ENCODE results near the gene FEZF2.

FEZF2 gene

DNA sequence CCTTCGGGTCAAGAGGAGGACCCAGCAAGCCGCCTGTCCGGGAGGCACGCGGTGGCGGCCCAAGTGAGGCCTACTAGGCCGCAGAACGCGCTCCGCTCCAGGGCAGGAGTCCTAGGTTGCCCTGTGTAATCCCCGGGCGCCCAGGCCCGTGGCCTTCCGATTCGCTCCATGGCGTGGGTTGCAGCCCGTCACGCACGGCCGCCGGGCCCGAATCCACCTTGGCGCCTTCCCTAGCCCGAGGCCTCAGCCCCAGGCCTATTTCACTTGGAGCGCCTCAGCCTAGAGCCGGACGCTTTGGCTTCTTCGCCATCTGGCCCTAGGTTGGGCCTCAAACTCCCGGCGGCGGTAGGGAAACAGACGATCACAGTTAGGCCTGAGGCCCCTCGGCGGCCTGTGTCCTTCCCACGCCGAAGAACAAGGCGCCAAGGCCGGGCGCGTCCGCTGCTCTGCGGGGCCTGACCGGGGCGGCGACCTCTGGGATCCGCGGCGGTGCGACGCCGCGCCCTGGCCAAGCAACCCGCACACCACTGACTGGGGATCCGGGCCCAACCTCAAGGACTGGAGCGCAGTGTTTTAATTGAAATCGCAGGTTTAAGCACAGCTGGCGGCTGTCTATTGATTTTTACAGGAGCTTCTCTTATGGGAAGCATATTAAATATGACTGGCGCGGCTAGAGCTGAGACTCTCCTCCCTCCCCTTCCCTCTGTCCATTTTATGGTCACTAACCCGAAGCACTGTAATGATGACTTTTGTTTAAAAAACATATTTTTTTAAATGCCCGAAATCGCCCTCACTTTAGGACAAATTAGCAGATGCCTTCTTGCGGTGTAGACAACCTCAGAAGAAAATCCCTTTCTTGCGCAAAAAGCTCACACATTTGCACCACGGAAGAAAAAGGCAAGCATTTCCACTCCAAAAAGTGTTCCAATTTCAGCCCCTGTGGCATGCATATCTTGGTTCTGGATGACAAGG lies 3.8 kb upstream of the FEZF2 start:
- Histone ChIP-seq H3K79me2 (ENCODE audit: low read length) (no peaks in the 10 kb centered on the region), H3K4me3 (ENCODE audit: low read length) (no peak overlapping the region), H3K4me2 (ENCODE audit: low read length) (no peak overlapping the region), H3K27me3 (ENCODE audit: low read depth, low read length) (peaks cover 27% of the 10 kb centered on the region), H3K9ac (ENCODE audit: low read length) (no peak overlapping the region), H3K27ac (ENCODE audit: low read length) (no peak overlapping the region), H2AFZ (ENCODE audit: low read depth, low read length) (no peak overlapping the region), H3K9me3 (ENCODE audit: insufficient read depth, low read length) (no peaks in the 10 kb centered on the region), H3K4me1 (ENCODE audit: low read length) (no peaks in the 10 kb centered on the region), H3K36me3 (replicated peaks; ENCODE audit: low read depth, low read length) (no peaks in the 10 kb centered on the region), H4K20me1 (ENCODE audit: insufficient read depth, low read length) (no peaks in the 10 kb centered on the region)
- no peak for TF ChIP-seq EZH2phosphoT487 (IDR thresholded peaks at IDR 0.05; ENCODE audit: low read depth)
- TF ChIP-seq, protein P1, sequence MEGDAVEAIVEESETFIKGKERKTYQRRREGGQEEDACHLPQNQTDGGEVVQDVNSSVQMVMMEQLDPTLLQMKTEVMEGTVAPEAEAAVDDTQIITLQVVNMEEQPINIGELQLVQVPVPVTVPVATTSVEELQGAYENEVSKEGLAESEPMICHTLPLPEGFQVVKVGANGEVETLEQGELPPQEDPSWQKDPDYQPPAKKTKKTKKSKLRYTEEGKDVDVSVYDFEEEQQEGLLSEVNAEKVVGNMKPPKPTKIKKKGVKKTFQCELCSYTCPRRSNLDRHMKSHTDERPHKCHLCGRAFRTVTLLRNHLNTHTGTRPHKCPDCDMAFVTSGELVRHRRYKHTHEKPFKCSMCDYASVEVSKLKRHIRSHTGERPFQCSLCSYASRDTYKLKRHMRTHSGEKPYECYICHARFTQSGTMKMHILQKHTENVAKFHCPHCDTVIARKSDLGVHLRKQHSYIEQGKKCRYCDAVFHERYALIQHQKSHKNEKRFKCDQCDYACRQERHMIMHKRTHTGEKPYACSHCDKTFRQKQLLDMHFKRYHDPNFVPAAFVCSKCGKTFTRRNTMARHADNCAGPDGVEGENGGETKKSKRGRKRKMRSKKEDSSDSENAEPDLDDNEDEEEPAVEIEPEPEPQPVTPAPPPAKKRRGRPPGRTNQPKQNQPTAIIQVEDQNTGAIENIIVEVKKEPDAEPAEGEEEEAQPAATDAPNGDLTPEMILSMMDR (IDR thresholded peaks at IDR 0.05; ENCODE audit: low read depth, low read length) = no peak

DNA sequence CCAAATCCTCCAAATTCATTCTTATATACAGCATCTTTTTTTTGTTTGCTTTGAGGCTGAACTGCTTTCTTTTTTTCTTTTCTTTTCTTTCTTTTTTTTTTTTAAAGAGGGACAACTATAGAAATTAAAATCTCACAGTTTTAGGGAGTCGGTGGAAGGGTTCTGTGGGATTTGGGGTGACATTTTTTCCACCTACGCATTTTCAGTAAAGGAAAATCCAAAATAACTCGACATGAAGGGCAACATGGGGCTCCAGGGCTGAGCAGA lies 3.0 kb upstream of the FEZF2 start:
- H3K4me1 ChIP-seq (ENCODE audit: low read length) = no peaks in the 10 kb centered on the region
- H3K9ac ChIP-seq (ENCODE audit: low read length) = no peak overlapping the region
- no peak overlapping the region for H2AFZ ChIP-seq (ENCODE audit: low read depth, low read length)
- no peaks in the 10 kb centered on the region for H3K36me3 ChIP-seq (replicated peaks; ENCODE audit: low read depth, low read length)
- no peak overlapping the region for H3K27ac ChIP-seq (ENCODE audit: low read length)
- no peak overlapping the region for H3K4me3 ChIP-seq (ENCODE audit: low read length)
- H3K79me2 ChIP-seq (ENCODE audit: low read length) = no peaks in the 10 kb centered on the region
- no peak overlapping the region for H3K4me2 ChIP-seq (ENCODE audit: low read length)
- no peaks in the 10 kb centered on the region for H4K20me1 ChIP-seq (ENCODE audit: insufficient read depth, low read length)
- TF ChIP-seq, protein P1 (IDR thresholded peaks at IDR 0.05; ENCODE audit: low read depth, low read length) = no peak
- TF ChIP-seq EZH2phosphoT487 (IDR thresholded peaks at IDR 0.05; ENCODE audit: low read depth) = no peak
- H3K27me3 ChIP-seq (ENCODE audit: low read depth, low read length) = peaks cover 20% of the 10 kb centered on the region
- H3K9me3 ChIP-seq (ENCODE audit: insufficient read depth, low read length) = no peaks in the 10 kb centered on the region

DNA sequence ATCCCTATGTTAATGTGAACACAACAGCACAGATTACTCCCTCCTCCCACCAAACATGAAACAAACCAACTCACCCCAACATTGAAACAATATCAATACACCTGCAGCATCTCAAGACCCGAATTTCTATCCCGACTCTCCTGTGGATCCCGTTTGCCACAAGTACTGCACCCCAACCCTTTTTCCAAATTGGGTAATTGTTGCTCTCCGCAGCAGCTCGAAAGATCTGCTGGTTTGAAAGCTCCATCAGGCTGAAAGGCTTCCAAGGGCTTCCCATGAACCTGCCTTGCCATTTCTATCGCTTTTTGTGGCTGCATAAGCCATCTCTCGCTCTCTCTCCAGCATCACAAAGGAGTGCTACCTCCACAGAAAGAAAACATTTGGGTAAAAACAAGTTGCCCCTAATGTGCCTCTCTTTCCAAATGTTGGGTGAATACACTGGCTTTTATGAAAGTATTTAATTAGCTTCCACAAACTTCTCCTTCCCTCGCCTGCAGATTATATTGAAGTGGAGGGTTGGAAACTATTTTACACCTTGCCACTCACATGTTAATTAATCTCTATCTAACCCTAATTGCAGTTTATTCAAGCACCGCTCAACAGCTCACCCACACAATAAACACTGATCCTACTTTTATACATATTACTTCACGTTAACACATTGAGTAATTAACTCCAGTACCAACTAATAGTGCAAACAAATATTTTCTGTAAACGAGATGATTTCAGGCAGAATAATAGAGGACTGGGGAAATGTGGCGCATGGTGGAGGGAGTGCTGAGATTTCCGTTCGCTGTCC lies 2.5 kb upstream of the FEZF2 start:
- Histone ChIP-seq H3K9ac (ENCODE audit: low read length) (no peak overlapping the region), H3K4me1 (ENCODE audit: low read length) (no peaks in the 10 kb centered on the region), H3K27ac (ENCODE audit: low read length) (no peak overlapping the region), H3K4me3 (ENCODE audit: low read length) (no peak overlapping the region), H3K27me3 (ENCODE audit: low read depth, low read length) (peaks cover 14% of the 10 kb centered on the region), H3K9me3 (ENCODE audit: insufficient read depth, low read length) (no peaks in the 10 kb centered on the region), H4K20me1 (ENCODE audit: insufficient read depth, low read length) (no peaks in the 10 kb centered on the region), H3K36me3 (replicated peaks; ENCODE audit: low read depth, low read length) (no peaks in the 10 kb centered on the region), H3K79me2 (ENCODE audit: low read length) (no peaks in the 10 kb centered on the region), H2AFZ (ENCODE audit: low read depth, low read length) (no peak overlapping the region), H3K4me2 (ENCODE audit: low read length) (no peak overlapping the region)
- TF ChIP-seq EZH2phosphoT487 (IDR thresholded peaks at IDR 0.05; ENCODE audit: low read depth) = no peak
- TF ChIP-seq, protein P1 (IDR thresholded peaks at IDR 0.05; ENCODE audit: low read depth, low read length) = no peak

Data from OCI-LY3 (cell line).